ENCODE data around the gene TEAD1. TPM values are rescaled to one million over a fixed set of nuclear protein-coding genes. Genes with fewer than 3 reads are reported as not detected.

The TEAD1 gene
- total and polyA plus RNA-seq, 2 experiments from 2014 or later = 24.5 to 103 TPM

DNA sequence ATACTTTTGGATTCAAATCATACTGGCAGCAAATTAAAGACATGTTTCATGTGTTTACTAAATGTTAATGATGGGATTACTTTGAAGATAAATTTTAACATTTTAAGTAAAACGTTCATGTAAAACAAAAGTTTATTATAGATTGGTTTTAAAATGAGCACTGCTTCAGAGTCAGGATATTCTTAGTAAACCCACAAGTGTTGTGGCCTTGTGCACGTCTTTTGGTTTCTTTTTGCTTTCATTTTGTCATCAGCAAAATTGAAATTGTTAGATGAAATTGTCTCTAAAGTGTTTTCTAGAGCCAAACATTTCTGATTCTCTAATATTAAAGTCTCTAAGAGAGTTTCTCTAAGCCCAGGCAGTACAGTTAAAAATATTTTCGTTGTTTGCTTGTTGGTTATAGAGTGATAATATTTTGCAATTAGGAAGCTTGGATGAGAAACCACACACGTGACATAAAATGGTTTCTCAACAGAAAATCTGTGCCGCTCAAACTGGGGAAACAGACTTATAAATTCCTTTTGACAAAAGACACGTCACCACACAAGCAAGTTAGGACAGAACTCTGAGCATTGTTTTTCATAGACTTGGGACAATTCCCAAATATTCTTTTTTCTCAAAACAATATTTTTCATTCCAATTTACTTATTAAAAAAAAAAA, 164.4 kb downstream of the TEAD1 start:
- Mint-ChIP-seq H3K4me3 (no peak overlapping the region), H3K27me3 (ENCODE audit: insufficient read depth, low read depth, poor library complexity) (peaks cover 1% of the 10 kb centered on the region), H3K36me3 (ENCODE audit: low read depth) (peaks cover 7% of the 10 kb centered on the region; the same call in 2 of the 3 replicates), H3K9me3 (no peaks in the 10 kb centered on the region), H3K27ac (no peak overlapping the region), H3K4me1 (peaks cover 47% of the 10 kb centered on the region)
- Histone ChIP-seq H3K79me2 (replicated peaks; ENCODE audit: insufficient read depth) (peaks cover 98% of the 10 kb centered on the region), H3K4me3 (no peak overlapping the region), H2AFZ (no peak overlapping the region), H3K9me2 (ENCODE audit: insufficient read depth) (no peaks in the 10 kb centered on the region), H4K20me1 (replicated peaks; ENCODE audit: insufficient read depth) (no peaks in the 10 kb centered on the region), H3F3A (replicated peaks; ENCODE audit: low read depth) (no peaks in the 10 kb centered on the region), H3K36me3 (ENCODE audit: insufficient read depth) (no peaks in the 10 kb centered on the region), H3K27ac (ENCODE audit: low read depth) (no peak overlapping the region), H3K4me1 (ENCODE audit: insufficient read depth) (peaks cover 37% of the 10 kb centered on the region), H3K27me3 (ENCODE audit: insufficient read depth) (no peaks in the 10 kb centered on the region), H3K4me2 (no peak overlapping the region)
- DNase-seq (ENCODE audit: low spot score) = no peak
- ATAC-seq = no peak
- TF ChIP-seq CREB1 (CRISPR knock-in tag; IDR thresholded peaks at IDR 0.05; ENCODE audit: low read depth) (no peak), EZH2phosphoT487 (IDR thresholded peaks at IDR 0.05; ENCODE audit: unreplicated experiment) (no peak), ZNF114 (CRISPR knock-in tag; IDR thresholded peaks at IDR 0.05) (no peak), STAT1 (IDR thresholded peaks at IDR 0.05; ENCODE audit: unreplicated experiment) (no peak), NANOG (IDR thresholded peaks at IDR 0.05; ENCODE audit: borderline replicate concordance) (no peak), EZH2 (IDR thresholded peaks at IDR 0.05; ENCODE audit: low read depth, unreplicated experiment) (no peak), ZNF462 (CRISPR knock-in tag; IDR thresholded peaks at IDR 0.05) (no peak), JUNB (IDR thresholded peaks at IDR 0.05; ENCODE audit: unreplicated experiment) (no peak), POLR2AphosphoS5 (IDR thresholded peaks at IDR 0.05; ENCODE audit: low read depth) (no peak)
- TF ChIP-seq, protein P1, sequence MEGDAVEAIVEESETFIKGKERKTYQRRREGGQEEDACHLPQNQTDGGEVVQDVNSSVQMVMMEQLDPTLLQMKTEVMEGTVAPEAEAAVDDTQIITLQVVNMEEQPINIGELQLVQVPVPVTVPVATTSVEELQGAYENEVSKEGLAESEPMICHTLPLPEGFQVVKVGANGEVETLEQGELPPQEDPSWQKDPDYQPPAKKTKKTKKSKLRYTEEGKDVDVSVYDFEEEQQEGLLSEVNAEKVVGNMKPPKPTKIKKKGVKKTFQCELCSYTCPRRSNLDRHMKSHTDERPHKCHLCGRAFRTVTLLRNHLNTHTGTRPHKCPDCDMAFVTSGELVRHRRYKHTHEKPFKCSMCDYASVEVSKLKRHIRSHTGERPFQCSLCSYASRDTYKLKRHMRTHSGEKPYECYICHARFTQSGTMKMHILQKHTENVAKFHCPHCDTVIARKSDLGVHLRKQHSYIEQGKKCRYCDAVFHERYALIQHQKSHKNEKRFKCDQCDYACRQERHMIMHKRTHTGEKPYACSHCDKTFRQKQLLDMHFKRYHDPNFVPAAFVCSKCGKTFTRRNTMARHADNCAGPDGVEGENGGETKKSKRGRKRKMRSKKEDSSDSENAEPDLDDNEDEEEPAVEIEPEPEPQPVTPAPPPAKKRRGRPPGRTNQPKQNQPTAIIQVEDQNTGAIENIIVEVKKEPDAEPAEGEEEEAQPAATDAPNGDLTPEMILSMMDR (conservative IDR thresholded peaks at IDR 0.05; ENCODE audit: low read depth in 2 of 2) = no peak
- TF ChIP-seq, protein P2, sequence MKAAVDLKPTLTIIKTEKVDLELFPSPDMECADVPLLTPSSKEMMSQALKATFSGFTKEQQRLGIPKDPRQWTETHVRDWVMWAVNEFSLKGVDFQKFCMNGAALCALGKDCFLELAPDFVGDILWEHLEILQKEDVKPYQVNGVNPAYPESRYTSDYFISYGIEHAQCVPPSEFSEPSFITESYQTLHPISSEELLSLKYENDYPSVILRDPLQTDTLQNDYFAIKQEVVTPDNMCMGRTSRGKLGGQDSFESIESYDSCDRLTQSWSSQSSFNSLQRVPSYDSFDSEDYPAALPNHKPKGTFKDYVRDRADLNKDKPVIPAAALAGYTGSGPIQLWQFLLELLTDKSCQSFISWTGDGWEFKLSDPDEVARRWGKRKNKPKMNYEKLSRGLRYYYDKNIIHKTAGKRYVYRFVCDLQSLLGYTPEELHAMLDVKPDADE (IDR thresholded peaks at IDR 0.05) = no peak
